SK-N-SH (cell line): Measurements from ENCODE around the gene JAG2. TPM values are rescaled to one million over a fixed set of nuclear protein-coding genes. Genes with fewer than 3 reads are reported as not detected.
"Not testable (repeated sequence)": the region's sequence is repeated elsewhere in the genome, so short reads cannot be mapped to it uniquely, and the experiment has no call there.

Experiments
- CTCF ChIA-PET: fragments of 300-600, 350-600 bp; formaldehyde crosslinking; extraction: SDS; loops from one replicate; lab custom pipeline; 2021; lab: Yijun Ruan, JAX
- POLR2A ChIA-PET: fragments of 350-600 bp; sonication (Branson Sonifier 250); formaldehyde crosslinking; extraction: SDS; loops from one replicate; lab custom pipeline; 2020; ENCODE audit warnings: antibody characterized with exemption, inconsistent platforms; lab: Yijun Ruan, JAX
- DNase-seq: peaks from one replicate; pipeline ENCODE4 v3.0.0; 2012
- H2AFZ ChIP-seq: fragments of 200-600 bp; sonication (generic); 2 replicates; pipeline ENCODE4 v1.8.1; 2016; ENCODE audit warnings: antibody characterized with exemption, mild to moderate bottlenecking, low read depth
- H3F3A ChIP-seq: fragments of 200-600 bp; sonication (generic); replicated peaks from 2 replicates; pipeline ENCODE3; 2016; ENCODE audit warnings: antibody characterized with exemption, mild to moderate bottlenecking; ENCODE audit not compliant: insufficient read depth
- H3K27ac ChIP-seq, 2 experiments: fragments of 200-500 bp in 1 of 2; fragments of 200-600 bp in 1 of 2; sonication (Bioruptor generic) in 1 of 2; sonication (generic), shearing (Covaris generic) in 1 of 2; 2 replicates each; pipeline versions ENCODE4 v1.5.1 to v1.6.1; 2014 to 2016; ENCODE audit warnings: low read depth in 2 of 2, inconsistent platforms in 1 of 2, low read length in 1 of 2, mild to moderate bottlenecking in 1 of 2, mixed read lengths in 1 of 2
- H3K27me3 ChIP-seq: fragments of 200-600 bp; sonication (generic), shearing (Covaris generic); 2 replicates; pipeline ENCODE4 v1.6.1; 2016; ENCODE audit warnings: mixed run types; ENCODE audit not compliant: insufficient read depth
- H3K36me3 ChIP-seq, 2 experiments: fragments of 200-500 bp in 1 of 2; fragments of 200-600 bp in 1 of 2; sonication (Bioruptor generic) in 1 of 2; sonication (generic) in 1 of 2; replicated peaks in 1 of 2; 2 replicates each; pipeline versions ENCODE3 to v1.5.1; 2014 to 2016; ENCODE audit warnings: low read length in 1 of 2, mild to moderate bottlenecking in 1 of 2; ENCODE audit not compliant: insufficient read depth in 2 of 2, control insufficient read depth in 1 of 2
- H3K4me1 ChIP-seq, 2 experiments: fragments of 200-500 bp in 1 of 2; fragments of 200-600 bp in 1 of 2; sonication (Bioruptor generic) in 1 of 2; sonication (generic), shearing (Covaris generic) in 1 of 2; 2 replicates each; pipeline versions ENCODE4 v1.5.1 to v1.6.1; 2014 to 2016; ENCODE audit warnings: low read depth in 1 of 2, low read length in 1 of 2, mixed run types in 1 of 2; ENCODE audit not compliant: insufficient read depth in 2 of 2, control insufficient read depth in 1 of 2
- H3K4me2 ChIP-seq: fragments of 200-600 bp; sonication (generic), shearing (Covaris generic); 2 replicates; pipeline ENCODE4 v1.6.1; 2017; ENCODE audit warnings: mixed run types
- H3K4me3 ChIP-seq, 2 experiments: fragments of 200-500 bp in 1 of 2; fragments of 200-600 bp in 1 of 2; sonication (Bioruptor generic) in 1 of 2; sonication (generic), shearing (Covaris generic) in 1 of 2; 2 replicates each; pipeline versions ENCODE4 v1.5.1 to v1.8.1; 2014 to 2016; ENCODE audit warnings: low read depth in 2 of 2, inconsistent platforms in 1 of 2, low read length in 1 of 2, mild to moderate bottlenecking in 1 of 2, mixed read lengths in 1 of 2, moderate library complexity in 1 of 2
- H3K79me2 ChIP-seq: fragments of 200-600 bp; sonication (generic); 2 replicates; pipeline ENCODE4 v1.8.1; 2017; ENCODE audit warnings: mild to moderate bottlenecking; ENCODE audit not compliant: insufficient read depth
- H3K9ac ChIP-seq: fragments of 200-600 bp; sonication (generic); 2 replicates; pipeline ENCODE4 v1.6.1; 2017; ENCODE audit warnings: mixed run types
- H3K9me2 ChIP-seq: fragments of 200-600 bp; sonication (generic); 2 replicates; pipeline ENCODE4 v1.6.1; 2017; ENCODE audit warnings: mixed run types
- H3K9me3 ChIP-seq: fragments of 200-600 bp; sonication (generic); 2 replicates; pipeline ENCODE4 v1.6.1; 2017; ENCODE audit warnings: mixed run types, mild to moderate bottlenecking, moderate library complexity
- H4K20me1 ChIP-seq: fragments of 200-600 bp; sonication (generic); 2 replicates; pipeline ENCODE4 v1.6.1; 2017; ENCODE audit warnings: mild to moderate bottlenecking, mixed run types; ENCODE audit not compliant: insufficient read depth
- EP300 ChIP-seq, 2 experiments: IDR thresholded peaks; 2 replicates each; pipeline versions ENCODE4 v1.4.0 to v1.6.1; 2012; ENCODE audit warnings: borderline replicate concordance in 1 of 2, low read depth in 1 of 2, low read length in 1 of 2
- MEF2A ChIP-seq: IDR thresholded peaks from 2 replicates; pipeline ENCODE4 v1.4.0; 2012; ENCODE audit warnings: low read depth, borderline replicate concordance
- WGBS: methylation state at CpG from one replicate; pipeline ENCODE4 v1.1.6; 2017; ENCODE audit warnings: low lambda C conversion rate; 5-methylcytosine and 5-hydroxymethylcytosine counted together
- polyA plus RNA-seq, 3 experiments: library from polyadenylated mRNA; depleted of rRNA; stranded (reverse); fragments of >200 nt; gene quantifications; 2 replicates each; pipeline ENCODE4 v1.2.3, GENCODE V29; 2012
- TF ChIP-seq, protein P1 (sequence below): IDR thresholded peaks from 2 replicates; pipeline ENCODE4 v1.6.1; 2012; ENCODE audit warnings: mild to moderate bottlenecking, low read depth, low read length, moderate library complexity
- TF ChIP-seq, protein P2 (sequence below): fragments of 150-350 bp; IDR thresholded peaks from 2 replicates; pipeline ENCODE4 v1.6.1; 2017; ENCODE audit warnings: antibody characterized with exemption, low read length, low read depth, borderline replicate concordance

The JAG2 gene
- polyA plus RNA-seq, 1 of the 3 experiments (the other 2 are of a cell fraction): 1.7 TPM

DNA sequence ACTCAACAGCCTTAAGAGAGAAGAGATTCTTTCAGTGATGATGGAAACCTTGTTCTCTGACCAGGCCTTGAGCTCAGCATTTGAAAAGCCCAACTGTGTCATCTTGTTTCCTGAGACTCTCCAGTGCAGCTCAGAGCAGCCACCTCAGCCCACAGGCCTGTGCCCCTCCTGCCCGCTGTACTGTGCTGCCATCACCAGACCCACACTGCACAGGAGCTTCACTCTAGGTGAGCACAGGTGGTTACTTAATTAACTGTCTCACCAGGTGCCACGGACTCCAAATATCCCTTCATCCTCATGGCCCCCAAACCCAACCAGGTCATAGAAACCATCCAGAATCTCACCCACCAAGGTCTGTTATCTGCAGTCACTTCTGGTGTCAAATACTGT is 51.3 kb downstream of the JAG2 start (continued):
- TF ChIP-seq, protein P1, sequence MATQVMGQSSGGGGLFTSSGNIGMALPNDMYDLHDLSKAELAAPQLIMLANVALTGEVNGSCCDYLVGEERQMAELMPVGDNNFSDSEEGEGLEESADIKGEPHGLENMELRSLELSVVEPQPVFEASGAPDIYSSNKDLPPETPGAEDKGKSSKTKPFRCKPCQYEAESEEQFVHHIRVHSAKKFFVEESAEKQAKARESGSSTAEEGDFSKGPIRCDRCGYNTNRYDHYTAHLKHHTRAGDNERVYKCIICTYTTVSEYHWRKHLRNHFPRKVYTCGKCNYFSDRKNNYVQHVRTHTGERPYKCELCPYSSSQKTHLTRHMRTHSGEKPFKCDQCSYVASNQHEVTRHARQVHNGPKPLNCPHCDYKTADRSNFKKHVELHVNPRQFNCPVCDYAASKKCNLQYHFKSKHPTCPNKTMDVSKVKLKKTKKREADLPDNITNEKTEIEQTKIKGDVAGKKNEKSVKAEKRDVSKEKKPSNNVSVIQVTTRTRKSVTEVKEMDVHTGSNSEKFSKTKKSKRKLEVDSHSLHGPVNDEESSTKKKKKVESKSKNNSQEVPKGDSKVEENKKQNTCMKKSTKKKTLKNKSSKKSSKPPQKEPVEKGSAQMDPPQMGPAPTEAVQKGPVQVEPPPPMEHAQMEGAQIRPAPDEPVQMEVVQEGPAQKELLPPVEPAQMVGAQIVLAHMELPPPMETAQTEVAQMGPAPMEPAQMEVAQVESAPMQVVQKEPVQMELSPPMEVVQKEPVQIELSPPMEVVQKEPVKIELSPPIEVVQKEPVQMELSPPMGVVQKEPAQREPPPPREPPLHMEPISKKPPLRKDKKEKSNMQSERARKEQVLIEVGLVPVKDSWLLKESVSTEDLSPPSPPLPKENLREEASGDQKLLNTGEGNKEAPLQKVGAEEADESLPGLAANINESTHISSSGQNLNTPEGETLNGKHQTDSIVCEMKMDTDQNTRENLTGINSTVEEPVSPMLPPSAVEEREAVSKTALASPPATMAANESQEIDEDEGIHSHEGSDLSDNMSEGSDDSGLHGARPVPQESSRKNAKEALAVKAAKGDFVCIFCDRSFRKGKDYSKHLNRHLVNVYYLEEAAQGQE: no peak

DNA sequence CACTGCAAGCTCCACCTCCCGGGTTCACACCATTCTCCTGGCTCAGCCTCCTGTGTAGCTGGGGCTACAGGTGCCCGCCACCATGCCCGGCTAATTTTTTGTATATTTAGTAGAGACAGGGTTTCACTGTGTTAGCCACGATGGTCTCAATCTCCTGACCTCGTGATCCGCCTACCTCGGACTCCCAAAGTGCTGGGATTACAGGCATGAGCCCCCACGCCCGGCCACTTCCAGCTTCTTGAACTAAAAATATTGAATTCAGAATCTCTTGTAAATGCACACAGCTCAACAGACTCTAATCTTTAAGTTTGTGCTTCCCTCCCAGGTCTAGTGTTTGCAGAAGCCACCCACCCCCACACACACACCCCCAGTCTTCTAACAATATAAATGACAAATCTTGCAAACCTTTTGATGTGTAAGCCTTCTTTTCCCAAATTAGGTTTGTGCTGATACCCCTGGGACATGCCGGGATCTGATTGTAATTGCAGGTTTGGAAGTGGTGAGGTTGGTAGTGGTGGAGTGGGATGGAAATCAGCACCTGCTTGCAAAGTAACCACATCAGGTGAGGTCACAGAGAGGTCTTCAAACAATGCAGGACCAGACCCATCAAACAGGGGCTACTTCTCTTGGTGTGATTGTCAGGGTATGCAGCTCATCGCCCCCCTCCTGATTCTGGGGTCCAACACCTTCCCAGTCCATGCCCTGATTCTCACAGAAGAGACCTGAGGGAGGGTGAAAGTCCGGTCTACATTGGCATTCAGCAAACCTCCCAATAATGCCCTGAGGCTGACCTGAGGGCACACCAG is 51.9 kb downstream of the JAG2 start:
- no peaks in the 10 kb centered on the region for H3K9me3 ChIP-seq
- no peaks in the 10 kb centered on the region for H3K36me3 ChIP-seq
- H3K79me2 ChIP-seq: no peaks in the 10 kb centered on the region
- H4K20me1 ChIP-seq: no peaks in the 10 kb centered on the region
- CTCF ChIA-PET: interaction anchor here (1.5 kb wide), 1 partner anchor 26 kb away, joined by 4 read pairs; no protein-coding TSS in a partner anchor
- H3K9ac ChIP-seq: no peak overlapping the region
- no peak for TF ChIP-seq EP300 (IDR thresholded peaks at IDR 0.05; ENCODE audit: borderline replicate concordance in 1 of 2, low read depth in 1 of 2, low read length in 1 of 2)
- TF ChIP-seq, protein P2, sequence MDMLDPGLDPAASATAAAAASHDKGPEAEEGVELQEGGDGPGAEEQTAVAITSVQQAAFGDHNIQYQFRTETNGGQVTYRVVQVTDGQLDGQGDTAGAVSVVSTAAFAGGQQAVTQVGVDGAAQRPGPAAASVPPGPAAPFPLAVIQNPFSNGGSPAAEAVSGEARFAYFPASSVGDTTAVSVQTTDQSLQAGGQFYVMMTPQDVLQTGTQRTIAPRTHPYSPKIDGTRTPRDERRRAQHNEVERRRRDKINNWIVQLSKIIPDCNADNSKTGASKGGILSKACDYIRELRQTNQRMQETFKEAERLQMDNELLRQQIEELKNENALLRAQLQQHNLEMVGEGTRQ: no peak
- TF ChIP-seq MEF2A: no peak
- no peak overlapping the region for H3K4me2 ChIP-seq
- no peak overlapping the region for H3K27ac ChIP-seq
- no peaks in the 10 kb centered on the region for H3K4me1 ChIP-seq
- WGBS: 38% methylated on average over 10 of the region's 12 CpGs
- no peaks in the 10 kb centered on the region for H3F3A ChIP-seq
- no peak for DNase-seq
- H3K27me3 ChIP-seq: peaks cover 30% of the 10 kb centered on the region; the same call in 1 of the 2 replicates
- POLR2A ChIA-PET: no interaction called here
- no peak overlapping the region for H2AFZ ChIP-seq
- H3K9me2 ChIP-seq: no peaks in the 10 kb centered on the region
- H3K4me3 ChIP-seq: no peak overlapping the region

DNA sequence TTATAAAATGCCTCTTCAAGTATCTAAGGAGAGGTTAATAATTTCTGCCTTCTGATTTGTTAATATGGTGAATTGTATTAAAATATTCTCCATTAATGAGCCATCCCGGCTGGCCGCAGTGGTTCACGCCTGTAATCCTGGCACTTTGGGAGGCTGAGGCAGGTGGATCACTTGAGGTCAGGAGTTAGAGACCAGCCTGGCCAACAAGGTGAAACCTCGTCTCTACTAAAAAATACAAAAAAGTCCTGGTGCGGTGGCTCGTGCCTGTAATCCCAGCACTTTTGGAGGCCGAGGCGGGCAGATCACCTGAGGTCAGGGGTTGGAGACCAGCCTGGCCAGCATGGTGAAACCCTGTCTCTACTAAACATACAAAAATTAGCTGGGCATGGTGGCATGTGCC is 59.3 kb downstream of the JAG2 start:
- H3K27ac ChIP-seq, H3F3A ChIP-seq, H3K4me2 ChIP-seq, H4K20me1 ChIP-seq, H3K79me2 ChIP-seq, CTCF ChIA-PET, H3K9me3 ChIP-seq, H2AFZ ChIP-seq, H3K36me3 ChIP-seq, H3K4me1 ChIP-seq, H3K9ac ChIP-seq, POLR2A ChIA-PET, H3K4me3 ChIP-seq, H3K9me2 ChIP-seq, DNase-seq: not testable (repeated sequence)
- peaks cover 23% of the 10 kb centered on the region for H3K27me3 ChIP-seq
- WGBS: 75% methylated on average over 8 of the region's 8 CpGs
